ENCODE data around the gene ANP32A. TPM values are rescaled to one million over a fixed set of nuclear protein-coding genes. Genes with fewer than 3 reads are reported as not detected.

Gene ANP32A
- total and polyA plus RNA-seq, 2 experiments from 2014 or later = 40.3 to 70.0 TPM

DNA sequence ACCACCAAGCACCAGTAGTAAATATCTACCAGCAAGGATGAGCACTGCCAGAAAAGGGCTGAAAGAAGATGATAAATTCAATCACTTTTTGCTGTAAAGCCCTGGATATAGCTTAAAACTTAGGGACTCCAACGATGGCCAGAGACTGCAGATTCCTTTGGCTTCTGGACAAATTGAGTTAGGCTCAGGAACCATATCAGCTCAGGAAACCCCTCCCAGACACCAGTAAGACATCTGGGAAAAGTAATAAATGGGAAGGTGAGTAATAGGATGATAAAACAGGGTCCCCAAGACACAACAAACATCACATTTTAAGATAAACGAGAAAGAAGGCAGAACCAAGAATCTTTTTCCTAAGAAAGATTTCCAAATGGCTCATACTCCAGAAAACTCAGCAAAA is 65.0 kb downstream of the ANP32A start:
- no peaks in the 10 kb centered on the region for H3K36me3 ChIP-seq (ENCODE audit: low read depth)
- H3K9me2 ChIP-seq (ENCODE audit: insufficient read depth) = no peaks in the 10 kb centered on the region
- H3K79me2 ChIP-seq (ENCODE audit: insufficient read depth) = no peaks in the 10 kb centered on the region
- DNase-seq = no peak
- 15 to 28% methylated on average over 2 of the region's 2 CpGs for WGBS, 2 experiments (ENCODE audit: low coverage in 1 of 2, low lambda C conversion rate in 2 of 2, missing lambda C conversion rate in 2 of 2)
- in situ Hi-C loops (cut with MboI) = no loop called here
- no peaks in the 10 kb centered on the region for H3K4me1 ChIP-seq (ENCODE audit: insufficient read depth)
- H3K4me2 ChIP-seq (ENCODE audit: unreplicated experiment) = no peak overlapping the region
- no peaks in the 10 kb centered on the region for H4K20me1 ChIP-seq (ENCODE audit: insufficient read depth)
- H3K9ac ChIP-seq = no peak overlapping the region
- peaks cover 10% of the 10 kb centered on the region for H3K27me3 ChIP-seq (replicated peaks; ENCODE audit: insufficient read depth)
- no peaks in the 10 kb centered on the region for H3F3A ChIP-seq (ENCODE audit: insufficient read depth)
- no peak for TF ChIP-seq EZH2 (IDR thresholded peaks at IDR 0.05; ENCODE audit: insufficient read depth, poor library complexity, severe bottlenecking)
- TF ChIP-seq EZH2phosphoT487 (IDR thresholded peaks at IDR 0.05; ENCODE audit: insufficient read depth, low read depth) = no peak
- no peak overlapping the region for H3K27ac ChIP-seq
- no peak overlapping the region for H2AFZ ChIP-seq
- no peaks in the 10 kb centered on the region for H3K9me3 ChIP-seq (ENCODE audit: low read depth)
- no peak overlapping the region for H3K4me3 ChIP-seq

DNA sequence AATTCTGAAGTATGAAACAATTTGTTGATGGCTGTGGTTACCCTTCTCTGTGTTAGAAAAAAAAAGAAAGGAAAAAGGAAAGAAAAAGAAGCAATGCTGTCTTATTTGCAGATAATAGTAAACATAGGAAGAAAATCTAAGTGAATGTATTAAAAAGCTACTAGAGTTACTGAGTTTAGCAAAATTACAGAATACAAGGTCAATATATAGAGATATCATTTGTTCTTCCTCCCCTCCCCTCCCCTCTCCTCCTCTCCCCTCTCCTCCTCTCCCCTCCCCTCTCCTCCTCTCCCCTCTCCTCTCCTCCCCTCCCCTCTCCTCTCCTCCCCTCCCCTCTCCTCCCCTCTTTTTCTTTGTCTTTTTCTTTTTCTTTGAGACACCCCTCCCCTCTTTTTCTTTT is 69.1 kb downstream of the ANP32A start:
- H3K27ac ChIP-seq = no peak overlapping the region
- in situ Hi-C loops (cut with MboI) = no loop called here
- no peak for TF ChIP-seq EZH2 (IDR thresholded peaks at IDR 0.05; ENCODE audit: insufficient read depth, poor library complexity, severe bottlenecking)
- TF ChIP-seq EZH2phosphoT487 (IDR thresholded peaks at IDR 0.05; ENCODE audit: insufficient read depth, low read depth) = no peak
- H3K36me3 ChIP-seq (ENCODE audit: low read depth) = no peaks in the 10 kb centered on the region
- no peaks in the 10 kb centered on the region for H3K9me2 ChIP-seq (ENCODE audit: insufficient read depth)
- no peaks in the 10 kb centered on the region for H3F3A ChIP-seq (ENCODE audit: insufficient read depth)
- no peaks in the 10 kb centered on the region for H3K79me2 ChIP-seq (ENCODE audit: insufficient read depth)
- H4K20me1 ChIP-seq (ENCODE audit: insufficient read depth) = no peaks in the 10 kb centered on the region
- DNase-seq = no peak
- no peak overlapping the region for H3K4me2 ChIP-seq (ENCODE audit: unreplicated experiment)
- no peak overlapping the region for H3K4me3 ChIP-seq
- no peaks in the 10 kb centered on the region for H3K9me3 ChIP-seq (ENCODE audit: low read depth)
- H3K4me1 ChIP-seq (ENCODE audit: insufficient read depth) = no peaks in the 10 kb centered on the region
- no peak overlapping the region for H2AFZ ChIP-seq
- H3K27me3 ChIP-seq (replicated peaks; ENCODE audit: insufficient read depth) = peaks cover 11% of the 10 kb centered on the region
- H3K9ac ChIP-seq = no peak overlapping the region

DNA sequence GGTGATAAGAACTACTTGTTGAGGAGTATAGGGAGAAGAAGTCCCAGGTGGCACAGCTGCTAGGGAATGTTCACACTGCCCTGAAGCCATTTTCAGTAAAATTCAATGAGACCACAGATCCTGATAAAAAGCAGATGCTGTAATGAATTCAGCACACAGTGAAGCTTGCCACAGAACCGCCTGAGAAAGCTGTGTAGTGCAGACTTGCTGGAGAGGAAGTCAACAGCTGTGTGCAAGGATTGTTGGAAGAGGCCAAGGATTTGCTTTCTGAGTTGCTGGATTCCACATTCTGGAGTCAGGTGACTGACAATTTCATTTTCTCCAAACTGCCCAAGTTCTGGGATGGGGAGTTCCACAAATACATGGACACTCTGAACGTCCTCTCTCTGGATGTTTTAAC is 70.9 kb downstream of the ANP32A start:
- Histone ChIP-seq H3K9me2 (ENCODE audit: insufficient read depth) (no peaks in the 10 kb centered on the region), H2AFZ (no peak overlapping the region), H3K9ac (no peak overlapping the region), H3K79me2 (ENCODE audit: insufficient read depth) (no peaks in the 10 kb centered on the region), H3K36me3 (ENCODE audit: low read depth) (no peaks in the 10 kb centered on the region), H4K20me1 (ENCODE audit: insufficient read depth) (no peaks in the 10 kb centered on the region), H3K27ac (no peak overlapping the region), H3K4me2 (ENCODE audit: unreplicated experiment) (no peak overlapping the region), H3K9me3 (ENCODE audit: low read depth) (no peaks in the 10 kb centered on the region), H3F3A (ENCODE audit: insufficient read depth) (no peaks in the 10 kb centered on the region), H3K27me3 (replicated peaks; ENCODE audit: insufficient read depth) (peaks cover 6% of the 10 kb centered on the region; the same call in 1 of the 2 replicates), H3K4me1 (ENCODE audit: insufficient read depth) (no peaks in the 10 kb centered on the region), H3K4me3 (no peak overlapping the region)
- 0 to 3% methylated on average over 2 of the region's 2 CpGs for WGBS, 2 experiments (ENCODE audit: low coverage in 1 of 2, low lambda C conversion rate in 2 of 2, missing lambda C conversion rate in 2 of 2)
- TF ChIP-seq EZH2phosphoT487 (IDR thresholded peaks at IDR 0.05; ENCODE audit: insufficient read depth, low read depth) (no peak), EZH2 (IDR thresholded peaks at IDR 0.05; ENCODE audit: insufficient read depth, poor library complexity, severe bottlenecking) (no peak)
- in situ Hi-C loops (cut with MboI) = no loop called here
- peak; percentile 32 for DNase-seq

DNA sequence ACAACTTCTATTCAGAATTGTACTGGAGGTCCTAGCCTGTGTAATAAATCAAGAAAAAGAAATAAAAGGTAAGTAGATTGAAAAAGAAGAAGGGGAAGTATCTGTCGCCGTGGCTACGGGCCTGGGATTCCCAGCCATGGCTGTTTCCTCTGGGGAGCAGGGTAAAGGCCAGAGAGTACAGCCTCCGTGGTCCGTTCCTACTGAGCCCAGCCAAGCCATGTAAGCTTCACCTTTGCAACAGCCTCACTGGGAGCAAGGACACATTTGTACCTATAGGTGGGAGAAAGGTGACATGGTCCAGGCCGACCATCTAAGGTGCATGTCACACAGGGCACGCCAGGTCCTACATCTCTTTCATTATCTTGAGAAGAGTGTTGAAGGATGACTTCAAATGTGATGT is 71.3 kb downstream of the ANP32A start:
- WGBS, 2 experiments (ENCODE audit: low coverage in 1 of 2, low lambda C conversion rate in 2 of 2, missing lambda C conversion rate in 2 of 2) = 43 to 49% methylated on average over 7 of the region's 7 CpGs
- no peak for DNase-seq
- in situ Hi-C loops (cut with MboI) = no loop called here
- Histone ChIP-seq H3K9me2 (ENCODE audit: insufficient read depth) (no peaks in the 10 kb centered on the region), H3K9ac (no peak overlapping the region), H3K9me3 (ENCODE audit: low read depth) (no peaks in the 10 kb centered on the region), H3F3A (ENCODE audit: insufficient read depth) (no peaks in the 10 kb centered on the region), H3K27ac (no peak overlapping the region), H3K27me3 (replicated peaks; ENCODE audit: insufficient read depth) (peaks cover 6% of the 10 kb centered on the region; the same call in 1 of the 2 replicates), H3K4me1 (ENCODE audit: insufficient read depth) (no peaks in the 10 kb centered on the region), H4K20me1 (ENCODE audit: insufficient read depth) (no peaks in the 10 kb centered on the region), H3K4me3 (no peak overlapping the region), H3K79me2 (ENCODE audit: insufficient read depth) (no peaks in the 10 kb centered on the region), H3K36me3 (ENCODE audit: low read depth) (no peaks in the 10 kb centered on the region), H2AFZ (no peak overlapping the region), H3K4me2 (ENCODE audit: unreplicated experiment) (no peak overlapping the region)
- TF ChIP-seq EZH2phosphoT487 (IDR thresholded peaks at IDR 0.05; ENCODE audit: insufficient read depth, low read depth) = no peak
- TF ChIP-seq EZH2 (IDR thresholded peaks at IDR 0.05; ENCODE audit: insufficient read depth, poor library complexity, severe bottlenecking) = no peak

DNA sequence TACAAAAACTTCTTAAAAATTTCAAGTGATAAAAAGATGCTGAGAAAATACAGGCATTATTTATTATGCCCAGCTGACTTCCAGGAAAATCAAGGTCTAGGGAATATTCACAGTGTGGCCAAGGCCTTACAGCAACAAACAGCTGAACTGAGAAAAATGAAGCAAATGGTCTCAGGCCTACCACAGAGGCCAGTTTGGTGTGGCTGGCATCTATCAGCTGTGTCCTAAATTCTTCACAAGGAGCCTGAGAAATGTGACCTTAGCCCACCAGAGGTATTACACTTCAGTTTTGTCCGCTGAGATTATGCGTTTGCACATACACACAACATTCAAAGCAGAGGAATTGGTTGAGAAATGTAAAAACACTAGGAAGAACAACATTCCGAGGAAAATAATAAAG is 77.4 kb downstream of the ANP32A start:
- Histone ChIP-seq H3K9me2 (ENCODE audit: insufficient read depth) (no peaks in the 10 kb centered on the region), H3K4me2 (ENCODE audit: unreplicated experiment) (no peak overlapping the region), H2AFZ (no peak overlapping the region), H3K4me3 (no peak overlapping the region), H4K20me1 (ENCODE audit: insufficient read depth) (no peaks in the 10 kb centered on the region), H3K9me3 (ENCODE audit: low read depth) (no peaks in the 10 kb centered on the region), H3K9ac (no peak overlapping the region), H3K27me3 (replicated peaks; ENCODE audit: insufficient read depth) (no peaks in the 10 kb centered on the region), H3K4me1 (ENCODE audit: insufficient read depth) (no peaks in the 10 kb centered on the region), H3K36me3 (ENCODE audit: low read depth) (no peaks in the 10 kb centered on the region), H3K79me2 (ENCODE audit: insufficient read depth) (no peaks in the 10 kb centered on the region), H3K27ac (no peak overlapping the region), H3F3A (ENCODE audit: insufficient read depth) (no peaks in the 10 kb centered on the region)
- in situ Hi-C loops (cut with MboI) = no loop called here
- no peak for DNase-seq
- 95 to 96% methylated on average over 3 of the region's 3 CpGs for WGBS, 2 experiments (ENCODE audit: low coverage in 1 of 2, low lambda C conversion rate in 2 of 2, missing lambda C conversion rate in 2 of 2)
- TF ChIP-seq EZH2phosphoT487 (IDR thresholded peaks at IDR 0.05; ENCODE audit: insufficient read depth, low read depth) = no peak
- TF ChIP-seq EZH2 (IDR thresholded peaks at IDR 0.05; ENCODE audit: insufficient read depth, poor library complexity, severe bottlenecking) = no peak
